ENCODE results near the gene LANCL3.

LANCL3 gene

GRCh38 chrX:37716602-37717001 is 145.1 kb downstream of the LANCL3 start:
- no peaks in the 10 kb centered on the region for H3K79me2 ChIP-seq (ENCODE audit: control insufficient read depth, insufficient read depth, low read length)
- no peak overlapping the region for H4K8ac ChIP-seq (ENCODE audit: low read depth, low read length)
- no peak overlapping the region for H2AK5ac ChIP-seq (ENCODE audit: low read length)
- H3K4ac ChIP-seq (ENCODE audit: low read depth, low read length), result no peak overlapping the region
- H3K27me3 ChIP-seq (ENCODE audit: insufficient read depth, low read length, poor library complexity), result no peaks in the 10 kb centered on the region
- DNase-seq, result no peak
- H3K36me3 ChIP-seq (ENCODE audit: control insufficient read depth, insufficient read depth, low read length), result no peaks in the 10 kb centered on the region
- H3K18ac ChIP-seq (ENCODE audit: low read length), result no peak overlapping the region
- H3K79me1 ChIP-seq (ENCODE audit: low read length), result no peaks in the 10 kb centered on the region
- no peak overlapping the region for H3K27ac ChIP-seq (ENCODE audit: low read depth, low read length)
- H3K23ac ChIP-seq (ENCODE audit: low read length), result no peak overlapping the region
- H3K56ac ChIP-seq (ENCODE audit: low read length), result no peak overlapping the region
- no peak overlapping the region for H3K4me2 ChIP-seq (ENCODE audit: low read length)
- no peak overlapping the region for H2BK15ac ChIP-seq (replicated peaks; ENCODE audit: low read depth)
- no peak overlapping the region for H3K4me3 ChIP-seq (ENCODE audit: low read length)
- no peak overlapping the region for H2BK5ac ChIP-seq (ENCODE audit: low read length)
- no peak overlapping the region for H4K5ac ChIP-seq (ENCODE audit: low read length)
- no peak overlapping the region for H2BK120ac ChIP-seq (ENCODE audit: low read depth, low read length)
- no peaks in the 10 kb centered on the region for H3K4me1 ChIP-seq (ENCODE audit: control insufficient read depth, low read depth, low read length)
- no peak overlapping the region for H3K9ac ChIP-seq (ENCODE audit: low read length)

- no peaks in the 10 kb centered on the region for H3K79me2 ChIP-seq (ENCODE audit: control insufficient read depth, insufficient read depth, low read length)
- no peak overlapping the region for H3K23ac ChIP-seq (ENCODE audit: low read length)
- no peaks in the 10 kb centered on the region for H3K27me3 ChIP-seq (ENCODE audit: insufficient read depth, low read length, poor library complexity)
- DNase-seq, result no peak
- H3K79me1 ChIP-seq (ENCODE audit: low read length), result no peaks in the 10 kb centered on the region
- no peak overlapping the region for H2BK120ac ChIP-seq (ENCODE audit: low read depth, low read length)
- no peak overlapping the region for H2AK5ac ChIP-seq (ENCODE audit: low read length)
- H3K18ac ChIP-seq (ENCODE audit: low read length), result no peak overlapping the region
- H4K5ac ChIP-seq (ENCODE audit: low read length), result no peak overlapping the region
- no peak overlapping the region for H3K4me2 ChIP-seq (ENCODE audit: low read length)
- H3K56ac ChIP-seq (ENCODE audit: low read length), result no peak overlapping the region
- no peak overlapping the region for H3K4me3 ChIP-seq (ENCODE audit: low read length)
- H3K36me3 ChIP-seq (ENCODE audit: control insufficient read depth, insufficient read depth, low read length), result no peaks in the 10 kb centered on the region
- no CpG with 5 or more reads among the region's 1 CpG for WGBS (ENCODE audit: extremely low coverage, insufficient coverage, low lambda C conversion rate)
- no peak overlapping the region for H3K27ac ChIP-seq (ENCODE audit: low read depth, low read length)
- H3K9ac ChIP-seq (ENCODE audit: low read length), result no peak overlapping the region
- H2BK5ac ChIP-seq (ENCODE audit: low read length), result no peak overlapping the region
- H4K8ac ChIP-seq (ENCODE audit: low read depth, low read length), result no peak overlapping the region
- H3K4ac ChIP-seq (ENCODE audit: low read depth, low read length), result no peak overlapping the region
- H3K4me1 ChIP-seq (ENCODE audit: control insufficient read depth, low read depth, low read length), result no peaks in the 10 kb centered on the region
- H2BK15ac ChIP-seq (replicated peaks; ENCODE audit: low read depth), result no peak overlapping the region
Observed at GRCh38 chrX:37717708-37718107, 146.2 kb downstream of the LANCL3 start.

GRCh38 chrX:37722595-37722994 is 151.1 kb downstream of the LANCL3 start:
- no peaks in the 10 kb centered on the region for H3K79me2 ChIP-seq (ENCODE audit: control insufficient read depth, insufficient read depth, low read length)
- no CpG with 5 or more reads among the region's 1 CpG for WGBS (ENCODE audit: extremely low coverage, insufficient coverage, low lambda C conversion rate)
- no peak overlapping the region for H3K27ac ChIP-seq (ENCODE audit: low read depth, low read length)
- no peaks in the 10 kb centered on the region for H3K36me3 ChIP-seq (ENCODE audit: control insufficient read depth, insufficient read depth, low read length)
- no peak overlapping the region for H2BK5ac ChIP-seq (ENCODE audit: low read length)
- H2BK15ac ChIP-seq (replicated peaks; ENCODE audit: low read depth), result no peak overlapping the region
- H3K23ac ChIP-seq (ENCODE audit: low read length), result no peak overlapping the region
- H3K4ac ChIP-seq (ENCODE audit: low read depth, low read length), result no peak overlapping the region
- no peak overlapping the region for H3K9ac ChIP-seq (ENCODE audit: low read length)
- H3K27me3 ChIP-seq (ENCODE audit: insufficient read depth, low read length, poor library complexity), result no peaks in the 10 kb centered on the region
- H3K18ac ChIP-seq (ENCODE audit: low read length), result no peak overlapping the region
- no peak overlapping the region for H3K4me3 ChIP-seq (ENCODE audit: low read length)
- no peak for DNase-seq
- H2AK5ac ChIP-seq (ENCODE audit: low read length), result no peak overlapping the region
- no peak overlapping the region for H4K8ac ChIP-seq (ENCODE audit: low read depth, low read length)
- no peaks in the 10 kb centered on the region for H3K79me1 ChIP-seq (ENCODE audit: low read length)
- no peak overlapping the region for H3K4me2 ChIP-seq (ENCODE audit: low read length)
- H3K56ac ChIP-seq (ENCODE audit: low read length), result no peak overlapping the region
- H2BK120ac ChIP-seq (ENCODE audit: low read depth, low read length), result no peak overlapping the region
- no peaks in the 10 kb centered on the region for H3K4me1 ChIP-seq (ENCODE audit: control insufficient read depth, low read depth, low read length)
- H4K5ac ChIP-seq (ENCODE audit: low read length), result no peak overlapping the region

- Histone ChIP-seq H2BK5ac (ENCODE audit: low read length) (no peak overlapping the region), H3K56ac (ENCODE audit: low read length) (no peak overlapping the region), H3K36me3 (ENCODE audit: control insufficient read depth, insufficient read depth, low read length) (no peaks in the 10 kb centered on the region), H3K27ac (ENCODE audit: low read depth, low read length) (no peak overlapping the region), H2BK15ac (replicated peaks; ENCODE audit: low read depth) (no peak overlapping the region), H2BK120ac (ENCODE audit: low read depth, low read length) (no peak overlapping the region), H3K79me1 (ENCODE audit: low read length) (no peaks in the 10 kb centered on the region), H3K4me1 (ENCODE audit: control insufficient read depth, low read depth, low read length) (no peaks in the 10 kb centered on the region), H3K79me2 (ENCODE audit: control insufficient read depth, insufficient read depth, low read length) (no peaks in the 10 kb centered on the region), H3K4ac (ENCODE audit: low read depth, low read length) (no peak overlapping the region), H3K9ac (ENCODE audit: low read length) (no peak overlapping the region), H4K5ac (ENCODE audit: low read length) (no peak overlapping the region), H3K18ac (ENCODE audit: low read length) (no peak overlapping the region), H4K8ac (ENCODE audit: low read depth, low read length) (no peak overlapping the region), H3K4me3 (ENCODE audit: low read length) (no peak overlapping the region), H3K27me3 (ENCODE audit: insufficient read depth, low read length, poor library complexity) (no peaks in the 10 kb centered on the region), H3K4me2 (ENCODE audit: low read length) (no peak overlapping the region), H3K23ac (ENCODE audit: low read length) (no peak overlapping the region), H2AK5ac (ENCODE audit: low read length) (no peak overlapping the region)
- DNase-seq, result no peak
- WGBS (ENCODE audit: extremely low coverage, insufficient coverage, low lambda C conversion rate), result no CpG with 5 or more reads among the region's 3 CpGs
Observed at GRCh38 chrX:37726346-37726745, 154.9 kb downstream of the LANCL3 start.
